ENCODE data around the gene GTF2E1. TPM values are rescaled to one million over a fixed set of nuclear protein-coding genes. Genes with fewer than 3 reads are reported as not detected.
A peak's percentile ranks its signal among the peaks of the same experiment; 100 is the strongest.

The GTF2E1 gene
- total RNA-seq, 2 donors from 2014 or later = 15.3 to 17.5 TPM

DNA sequence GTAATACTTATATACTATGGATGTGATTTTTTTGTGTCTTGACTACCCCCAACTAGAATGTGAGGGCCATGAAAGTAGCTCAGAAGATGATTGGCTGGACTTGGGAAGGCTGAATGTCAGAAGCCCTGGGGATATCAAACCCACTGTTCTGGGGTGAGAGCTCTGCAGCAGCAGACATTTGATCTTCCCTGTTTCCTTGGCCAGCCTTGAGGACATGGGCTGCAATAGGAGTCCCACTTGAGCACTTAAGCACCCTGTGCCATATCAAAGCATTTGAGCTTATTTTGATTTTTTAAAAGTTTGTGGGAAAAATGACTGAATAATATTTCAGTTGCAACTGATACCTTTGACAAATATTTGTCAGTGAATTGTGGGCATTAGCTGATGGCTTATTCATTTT lies 21.7 kb downstream of the GTF2E1 start:
- Histone ChIP-seq H3K4me1 (replicated peaks) (no peaks in the 10 kb centered on the region), H3K36me3 (no peaks in the 10 kb centered on the region), H3K9me3 (no peaks in the 10 kb centered on the region), H3K27me3 (replicated peaks; ENCODE audit: insufficient read depth) (no peaks in the 10 kb centered on the region), H3K4me3 (no peak overlapping the region), H3K27ac (no peak overlapping the region)
- intact Hi-C loops (cut with DNase I) = no loop called here
- TF ChIP-seq POLR2AphosphoS5 (IDR thresholded peaks at IDR 0.05) (no peak), POLR2A (IDR thresholded peaks at IDR 0.05) (no peak)
- TF ChIP-seq, protein P1, sequence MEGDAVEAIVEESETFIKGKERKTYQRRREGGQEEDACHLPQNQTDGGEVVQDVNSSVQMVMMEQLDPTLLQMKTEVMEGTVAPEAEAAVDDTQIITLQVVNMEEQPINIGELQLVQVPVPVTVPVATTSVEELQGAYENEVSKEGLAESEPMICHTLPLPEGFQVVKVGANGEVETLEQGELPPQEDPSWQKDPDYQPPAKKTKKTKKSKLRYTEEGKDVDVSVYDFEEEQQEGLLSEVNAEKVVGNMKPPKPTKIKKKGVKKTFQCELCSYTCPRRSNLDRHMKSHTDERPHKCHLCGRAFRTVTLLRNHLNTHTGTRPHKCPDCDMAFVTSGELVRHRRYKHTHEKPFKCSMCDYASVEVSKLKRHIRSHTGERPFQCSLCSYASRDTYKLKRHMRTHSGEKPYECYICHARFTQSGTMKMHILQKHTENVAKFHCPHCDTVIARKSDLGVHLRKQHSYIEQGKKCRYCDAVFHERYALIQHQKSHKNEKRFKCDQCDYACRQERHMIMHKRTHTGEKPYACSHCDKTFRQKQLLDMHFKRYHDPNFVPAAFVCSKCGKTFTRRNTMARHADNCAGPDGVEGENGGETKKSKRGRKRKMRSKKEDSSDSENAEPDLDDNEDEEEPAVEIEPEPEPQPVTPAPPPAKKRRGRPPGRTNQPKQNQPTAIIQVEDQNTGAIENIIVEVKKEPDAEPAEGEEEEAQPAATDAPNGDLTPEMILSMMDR (IDR thresholded peaks at IDR 0.05) = no peak
- DNase-seq (ENCODE audit: low spot score) = no peak

DNA sequence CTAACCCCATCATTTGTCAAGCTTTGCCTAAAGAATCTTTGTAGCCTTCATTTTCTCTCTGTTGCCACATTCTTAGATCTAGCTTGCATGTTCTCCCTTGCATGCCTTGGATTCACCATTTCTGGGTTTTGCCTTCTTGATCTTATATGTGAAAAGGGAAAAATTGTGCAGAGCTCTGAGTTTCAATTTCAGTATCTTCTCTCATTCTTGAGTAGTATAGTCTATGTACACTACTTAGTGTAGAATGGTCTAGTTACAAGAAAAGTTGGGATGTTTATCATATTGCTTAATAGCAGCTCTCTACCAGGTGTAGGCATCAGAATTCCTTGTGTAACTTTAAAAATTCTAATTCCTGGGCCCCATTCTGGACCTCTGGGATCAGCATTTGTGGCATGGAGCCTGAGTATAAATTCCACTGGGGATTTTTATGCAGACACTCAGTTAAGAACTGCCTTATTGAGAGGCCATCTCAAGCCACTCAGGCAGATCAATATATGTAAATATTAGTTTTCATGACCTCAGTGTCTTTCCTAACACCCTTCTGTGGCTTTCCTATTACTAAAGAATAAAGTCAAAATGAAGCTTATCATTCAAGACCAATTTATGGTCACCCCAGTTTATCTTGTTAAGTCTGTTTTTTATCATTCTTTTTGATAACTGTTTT lies 23.4 kb downstream of the GTF2E1 start:
- intact Hi-C loops (cut with DNase I) = no loop called here
- Histone ChIP-seq H3K4me1 (replicated peaks) (no peaks in the 10 kb centered on the region), H3K9me3 (no peaks in the 10 kb centered on the region), H3K27ac (peak overlapping the region; percentile 30 to 36), H3K4me3 (no peak overlapping the region), H3K27me3 (replicated peaks; ENCODE audit: insufficient read depth) (no peaks in the 10 kb centered on the region), H3K36me3 (no peaks in the 10 kb centered on the region)
- no peak for DNase-seq (ENCODE audit: low spot score)
- TF ChIP-seq, protein P1 (IDR thresholded peaks at IDR 0.05) = no peak
- TF ChIP-seq POLR2A (IDR thresholded peaks at IDR 0.05) = no peak
- TF ChIP-seq POLR2AphosphoS5 (IDR thresholded peaks at IDR 0.05) = no peak

DNA sequence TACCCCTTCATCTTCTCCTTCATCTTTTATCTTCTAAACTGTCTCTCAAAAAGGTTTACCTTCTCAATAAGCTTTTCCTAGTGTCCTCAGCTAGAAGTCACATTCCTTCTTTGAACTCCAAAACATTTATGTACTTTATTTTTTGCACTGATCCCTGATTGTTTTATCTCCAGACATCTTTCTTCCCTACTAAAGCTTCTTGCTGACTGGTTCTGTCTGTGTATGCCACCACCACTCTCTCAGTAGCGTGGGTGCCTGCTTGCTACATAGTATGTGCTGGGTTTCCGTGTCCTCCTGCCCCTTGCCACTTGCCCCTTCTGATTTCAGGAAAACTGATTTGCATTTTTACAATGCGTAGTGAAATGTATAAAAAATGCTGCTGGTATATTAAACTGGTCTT lies 24.0 kb downstream of the GTF2E1 start:
- H3K4me3 ChIP-seq = no peak overlapping the region
- DNase-seq (ENCODE audit: low spot score) = no peak
- intact Hi-C loops (cut with DNase I) = no loop called here
- no peaks in the 10 kb centered on the region for H3K27me3 ChIP-seq (replicated peaks; ENCODE audit: insufficient read depth)
- no peaks in the 10 kb centered on the region for H3K9me3 ChIP-seq
- H3K4me1 ChIP-seq (replicated peaks) = no peaks in the 10 kb centered on the region
- 69% methylated on average over 3 of the region's 3 CpGs for WGBS
- H3K36me3 ChIP-seq = no peaks in the 10 kb centered on the region
- H3K27ac ChIP-seq = peak overlapping the region; percentile 30 to 36
- TF ChIP-seq POLR2A (IDR thresholded peaks at IDR 0.05) (no peak), POLR2AphosphoS5 (IDR thresholded peaks at IDR 0.05) (no peak)
- TF ChIP-seq, protein P1 (IDR thresholded peaks at IDR 0.05) = no peak

DNA sequence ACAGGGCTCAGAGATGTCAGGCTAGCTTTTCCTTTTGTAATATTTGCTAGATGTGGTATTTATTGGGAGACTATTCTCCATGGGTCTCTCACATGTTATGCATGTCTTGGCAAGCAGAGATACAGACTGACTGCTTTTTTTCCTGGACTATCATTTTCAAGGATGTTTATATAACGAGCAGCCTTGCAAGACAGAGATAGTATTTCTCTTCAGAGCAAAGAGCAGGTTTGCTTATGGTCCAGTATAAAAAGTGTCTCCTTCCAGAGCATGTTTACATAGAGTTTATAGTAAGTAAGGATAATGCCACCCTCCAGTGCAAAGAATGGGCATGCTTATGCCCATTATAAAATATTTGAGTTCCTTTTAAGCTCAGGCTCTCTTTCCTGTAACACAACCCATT lies 24.6 kb downstream of the GTF2E1 start:
- H3K9me3 ChIP-seq = no peaks in the 10 kb centered on the region
- DNase-seq (ENCODE audit: low spot score) = peak; percentile 37
- no peaks in the 10 kb centered on the region for H3K36me3 ChIP-seq
- H3K27ac ChIP-seq = peak overlapping the region; percentile 30 to 36
- 14% methylated on average over 1 of the region's 1 CpG for WGBS
- intact Hi-C loops (cut with DNase I) = no loop called here
- no peaks in the 10 kb centered on the region for H3K4me1 ChIP-seq (replicated peaks)
- TF ChIP-seq POLR2A (IDR thresholded peaks at IDR 0.05) (no peak), POLR2AphosphoS5 (IDR thresholded peaks at IDR 0.05) (peak; percentile 73)
- TF ChIP-seq, protein P1 (IDR thresholded peaks at IDR 0.05) = peak in 1 of 4 experiments; percentile 11
- no peak overlapping the region for H3K4me3 ChIP-seq
- no peaks in the 10 kb centered on the region for H3K27me3 ChIP-seq (replicated peaks; ENCODE audit: insufficient read depth)

DNA sequence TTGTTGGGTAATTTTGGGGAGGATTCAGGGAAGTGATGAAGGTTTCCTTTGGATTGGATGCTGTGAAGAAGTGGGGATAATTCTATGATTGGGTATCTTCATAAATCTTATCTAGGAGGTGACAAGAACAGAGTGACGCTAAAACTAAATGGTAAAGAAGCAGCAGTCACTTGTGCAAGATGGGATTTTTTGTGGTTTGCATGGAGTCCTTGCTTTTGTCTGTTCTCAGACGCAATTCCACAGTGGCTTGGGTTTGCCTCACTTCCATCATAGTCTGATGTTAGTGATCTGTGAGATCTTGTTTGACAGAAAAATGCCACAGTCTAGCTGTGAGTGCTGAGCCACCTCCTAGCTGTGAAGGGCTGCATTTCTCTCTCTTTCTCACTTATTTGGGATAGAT lies 26.9 kb downstream of the GTF2E1 start:
- Histone ChIP-seq H3K4me1 (replicated peaks) (no peaks in the 10 kb centered on the region), H3K4me3 (no peak overlapping the region), H3K27me3 (replicated peaks; ENCODE audit: insufficient read depth) (no peaks in the 10 kb centered on the region), H3K36me3 (no peaks in the 10 kb centered on the region), H3K27ac (no peak overlapping the region), H3K9me3 (no peaks in the 10 kb centered on the region)
- DNase-seq (ENCODE audit: low spot score) = no peak
- intact Hi-C loops (cut with DNase I) = no loop called here
- TF ChIP-seq POLR2A (IDR thresholded peaks at IDR 0.05) (no peak), POLR2AphosphoS5 (IDR thresholded peaks at IDR 0.05) (no peak)
- TF ChIP-seq, protein P1 (IDR thresholded peaks at IDR 0.05) = no peak
- 91% methylated on average over 2 of the region's 2 CpGs for WGBS

Data from prostate gland (tissue), 2 donors.